ENCODE measurements around the gene KRTAP16-1.
"Not testable (repeated sequence)": the region's sequence is repeated elsewhere in the genome, so short reads cannot be mapped to it uniquely, and the experiment has no call there.

DNA sequence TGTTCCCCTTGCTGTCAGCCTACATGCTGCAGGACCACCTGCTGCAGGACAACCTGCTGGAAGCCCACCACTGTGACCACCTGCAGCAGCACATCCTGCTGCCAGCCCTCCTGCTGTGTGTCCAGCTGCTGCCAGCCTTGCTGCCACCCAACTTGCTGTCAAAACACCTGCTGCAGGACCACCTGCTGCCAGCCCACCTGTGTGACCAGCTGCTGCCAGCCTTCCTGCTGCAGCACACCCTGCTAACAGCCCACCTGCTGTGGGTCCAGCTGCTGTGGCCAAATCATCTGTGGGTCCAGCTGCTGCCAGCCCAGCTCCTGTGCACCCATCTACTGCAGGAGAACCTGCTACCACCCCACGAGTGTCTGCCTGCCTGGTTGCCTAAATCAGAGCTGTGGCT lies 37.8 kb downstream of the KRTAP16-1 start:
- not testable (repeated sequence) for TF ChIP-seq POLR2A, POLR2AphosphoS5 (IDR thresholded peaks at IDR 0.05; ENCODE audit: low read depth, low read length)
